HG03064 (cell line): ENCODE results near the gene TOR3A.

Source experiments
- ATAC-seq: cut with Tn5 transposase; IDR thresholded peaks from one replicate; pipeline ENCODE4 v1.9.1; 2021; ENCODE audit warnings: low read depth; ENCODE audit not compliant: unreplicated experiment

Gene TOR3A

DNA sequence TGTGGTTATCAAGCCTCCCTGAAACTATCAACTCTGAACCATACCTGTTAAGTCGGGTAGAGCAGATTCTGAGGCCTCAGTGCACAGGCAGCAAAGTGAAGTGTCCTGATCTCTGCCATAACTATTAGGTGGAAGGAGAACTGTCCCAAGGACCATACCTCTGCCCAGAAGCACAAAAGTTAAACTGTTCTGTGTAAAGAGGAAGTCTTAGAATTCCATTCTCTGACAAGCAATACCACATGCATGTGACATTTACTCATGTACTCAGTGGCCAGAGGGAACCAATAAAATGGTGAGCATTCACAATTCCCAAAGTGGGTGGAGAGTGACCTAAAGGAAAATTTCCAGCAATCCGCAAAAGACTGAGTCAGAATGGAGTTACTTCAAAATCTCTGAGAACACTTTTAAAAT, 61.0 kb downstream of the TOR3A start:
- ATAC-seq: no peak

DNA sequence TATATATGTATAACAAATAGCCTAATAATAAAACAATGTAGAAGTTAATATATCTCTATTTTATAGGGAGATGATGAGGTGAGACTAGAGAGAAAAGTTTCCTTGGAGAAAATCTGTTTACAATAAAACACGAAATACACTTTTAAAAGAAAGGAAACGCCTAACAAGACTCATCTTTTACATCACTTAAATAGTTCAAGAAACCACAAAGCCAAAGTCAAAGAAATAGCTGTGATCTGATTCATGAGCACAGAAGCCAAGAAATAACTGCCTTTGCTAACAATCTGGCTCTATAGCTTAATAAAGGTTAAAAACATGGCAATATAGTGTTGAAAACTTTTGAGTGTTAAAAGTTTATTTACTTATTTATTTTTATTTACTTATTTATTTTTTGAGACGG, 61.5 kb downstream of the TOR3A start:
- no peak for ATAC-seq

DNA sequence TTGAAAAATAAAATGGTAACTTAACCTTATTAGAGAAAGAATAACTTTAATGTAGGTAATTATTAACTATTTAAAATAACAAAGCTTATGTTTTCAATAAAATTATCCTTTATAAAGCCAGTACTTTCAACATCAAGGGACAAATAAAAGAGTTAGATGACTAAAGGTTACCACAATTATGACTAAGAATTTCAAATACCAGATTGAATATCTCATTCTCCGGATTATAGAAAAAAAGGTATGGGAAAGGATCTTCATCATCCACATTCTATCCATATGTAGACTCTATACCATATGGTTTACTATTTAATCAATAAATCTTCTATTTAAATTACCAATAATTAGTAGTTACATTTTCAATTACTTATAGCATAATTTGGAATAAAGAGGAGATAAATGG, 62.8 kb downstream of the TOR3A start:
- ATAC-seq: no peak

DNA sequence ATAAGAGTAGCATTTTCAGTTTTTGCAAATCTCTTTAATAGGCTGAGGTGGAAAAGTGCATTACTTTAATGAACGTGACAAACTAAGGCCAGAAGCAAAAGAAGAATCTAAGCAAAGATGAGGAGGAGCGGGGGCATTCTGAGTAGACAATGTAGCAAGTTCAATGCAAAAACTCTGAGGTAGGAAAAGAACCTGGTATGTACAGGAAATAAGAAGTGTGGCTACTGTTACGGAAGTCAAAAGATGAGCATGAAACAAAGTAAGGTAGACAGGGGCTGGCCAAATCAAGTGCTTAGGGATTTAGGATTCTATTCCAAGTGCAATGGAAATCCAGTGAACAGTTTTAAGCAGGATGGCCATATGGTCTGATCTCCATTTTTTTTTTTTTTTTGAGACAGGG, 63.7 kb downstream of the TOR3A start:
- ATAC-seq: no peak
